ENCODE data around the gene ACSS1.
A peak's percentile ranks its signal among the peaks of the same experiment; 100 is the strongest.

The ACSS1 gene

GRCh38 chr20:25077610-25078169, 19.8 kb upstream of the ACSS1 start:
- DNase-seq: no peak

- DNase-seq: peak; percentile 84
These were observed 19.0 kb upstream of the ACSS1 start for GRCh38 chr20:25076731-25077609.

- DNase-seq: no peak
These were observed 18.3 kb upstream of the ACSS1 start for GRCh38 chr20:25076201-25076600.

GRCh38 chr20:25073544-25073943, 15.6 kb upstream of the ACSS1 start:
- DNase-seq: no peak

GRCh38 chr20:25072226-25072811, 14.4 kb upstream of the ACSS1 start:
- no peak for DNase-seq

GRCh38 chr20:25071734-25072133, 13.8 kb upstream of the ACSS1 start:
- no peak for DNase-seq

GRCh38 chr20:25070821-25071473, 13.0 kb upstream of the ACSS1 start:
- DNase-seq: no peak

- no peak for DNase-seq
These were observed 9.4 kb upstream of the ACSS1 start for GRCh38 chr20:25067102-25067987.

- no peak for DNase-seq
These were observed 8.4 kb upstream of the ACSS1 start for GRCh38 chr20:25066386-25066785.

- DNase-seq: no peak
These were observed 7.8 kb upstream of the ACSS1 start for GRCh38 chr20:25065625-25066338.

GRCh38 chr20:25065072-25065624, 7.2 kb upstream of the ACSS1 start:
- DNase-seq: no peak

- no peak for DNase-seq
These were observed 6.7 kb upstream of the ACSS1 start for GRCh38 chr20:25064561-25065071.

- DNase-seq: no peak
These were observed 6.0 kb upstream of the ACSS1 start for GRCh38 chr20:25063981-25064380.

GRCh38 chr20:25063546-25063945, 5.6 kb upstream of the ACSS1 start:
- DNase-seq: no peak

GRCh38 chr20:25062841-25063240, 4.9 kb upstream of the ACSS1 start:
- no peak for DNase-seq

- DNase-seq: no peak
These were observed 4.0 kb upstream of the ACSS1 start for GRCh38 chr20:25061821-25062530.

- DNase-seq: no peak
These were observed 3.3 kb upstream of the ACSS1 start for GRCh38 chr20:25061103-25061799.

GRCh38 chr20:25059866-25060465, 2.0 kb upstream of the ACSS1 start:
- DNase-seq: no peak
